Lung microvascular endothelial cell (primary cell): ENCODE results near the gene SEC16B. TPM values are rescaled to one million over a fixed set of nuclear protein-coding genes. Genes with fewer than 3 reads are reported as not detected.

Experiments used
- DNase-seq, 2 donors: peaks; one replicate each; pipeline versions ENCODE4 v3.0.0 to v3.0.0-alpha.2; 2010; ENCODE audit warnings: low read depth in 2 of 2
- total RNA-seq: library from RNA; depleted of rRNA; stranded (reverse); fragments of >200 nt; gene quantifications from 2 replicates; pipeline ENCODE4 v1.2.1, GENCODE V29; 2014

SEC16B gene
- total RNA-seq, 1 donor from 2014 or later: 0.79 TPM

DNA sequence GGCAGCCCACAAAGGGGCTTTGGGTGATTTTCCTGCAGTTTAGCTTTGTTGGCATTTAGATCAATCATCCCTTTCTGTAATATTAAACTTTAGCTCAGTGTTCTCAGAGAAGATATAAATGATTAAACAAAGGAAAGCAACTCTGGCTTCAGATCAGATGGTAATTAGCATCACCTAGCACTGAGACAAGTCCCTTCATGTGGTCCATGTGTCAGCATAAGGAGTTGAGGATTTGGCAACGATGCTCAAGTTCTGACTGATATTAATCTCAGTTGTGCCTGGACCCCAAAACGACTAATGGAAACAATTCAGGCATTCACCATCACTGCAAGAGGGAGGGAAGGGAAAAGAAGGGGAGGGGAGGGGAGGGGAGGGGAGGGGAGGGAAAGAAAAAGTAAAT, 60.4 kb downstream of the SEC16B start:
- no peak for DNase-seq

DNA sequence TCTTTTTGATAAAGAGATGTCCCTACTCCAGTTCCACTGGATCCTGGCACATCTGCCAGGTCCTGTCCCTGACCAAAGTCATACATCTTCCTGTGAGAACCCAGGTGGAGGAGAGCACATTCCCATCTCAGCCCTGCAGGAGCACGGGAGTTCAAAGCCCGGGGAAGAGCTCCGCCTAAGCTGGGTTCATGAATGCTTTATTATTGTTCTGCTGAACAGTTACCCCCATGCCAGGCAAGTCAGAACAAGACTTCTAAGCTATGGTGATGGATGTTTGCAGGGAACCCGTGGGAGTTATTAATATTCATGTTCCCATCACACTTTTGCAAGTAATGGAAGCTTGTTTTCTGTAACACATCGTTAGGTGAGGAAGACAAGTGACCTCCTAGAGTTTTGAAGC, 62.9 kb downstream of the SEC16B start:
- DNase-seq: no peak

DNA sequence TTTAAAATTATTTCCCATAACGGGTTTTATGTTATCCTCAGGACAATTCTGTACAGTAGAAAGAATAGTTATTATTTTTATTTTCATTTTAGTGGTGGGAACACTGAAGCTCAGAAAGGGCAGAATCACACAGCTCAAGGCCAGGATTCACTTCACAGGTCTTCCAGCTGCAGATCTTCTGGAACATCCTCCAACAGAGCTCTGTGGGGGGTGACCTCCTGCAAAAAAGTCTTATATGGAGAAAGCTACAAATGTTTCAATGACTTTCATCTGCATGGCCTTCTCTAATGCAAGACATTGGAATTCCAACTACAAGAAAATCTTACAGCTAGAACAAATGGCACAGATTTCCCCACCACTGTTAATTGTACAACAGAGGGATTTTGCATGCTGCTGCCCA, 64.2 kb downstream of the SEC16B start:
- no peak for DNase-seq

DNA sequence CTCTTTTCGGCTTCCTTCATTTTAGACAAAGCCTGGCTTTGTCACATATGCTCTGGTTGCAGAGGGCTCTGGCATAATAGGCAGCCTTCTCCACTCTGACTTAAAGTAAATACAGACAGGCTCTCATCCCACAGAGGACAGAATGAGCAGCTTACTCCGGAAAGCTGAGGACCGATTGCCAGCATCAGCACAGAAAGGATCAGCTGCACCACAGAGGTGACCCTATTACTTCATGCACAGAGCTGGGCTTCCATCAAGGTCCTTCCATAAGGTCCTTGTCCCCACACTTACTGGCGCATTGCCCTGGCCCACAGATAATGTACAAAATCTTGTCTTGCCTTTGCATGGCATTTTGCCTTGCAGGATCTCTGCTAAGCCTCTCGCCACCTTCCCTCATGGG, 67.6 kb downstream of the SEC16B start:
- no peak for DNase-seq

DNA sequence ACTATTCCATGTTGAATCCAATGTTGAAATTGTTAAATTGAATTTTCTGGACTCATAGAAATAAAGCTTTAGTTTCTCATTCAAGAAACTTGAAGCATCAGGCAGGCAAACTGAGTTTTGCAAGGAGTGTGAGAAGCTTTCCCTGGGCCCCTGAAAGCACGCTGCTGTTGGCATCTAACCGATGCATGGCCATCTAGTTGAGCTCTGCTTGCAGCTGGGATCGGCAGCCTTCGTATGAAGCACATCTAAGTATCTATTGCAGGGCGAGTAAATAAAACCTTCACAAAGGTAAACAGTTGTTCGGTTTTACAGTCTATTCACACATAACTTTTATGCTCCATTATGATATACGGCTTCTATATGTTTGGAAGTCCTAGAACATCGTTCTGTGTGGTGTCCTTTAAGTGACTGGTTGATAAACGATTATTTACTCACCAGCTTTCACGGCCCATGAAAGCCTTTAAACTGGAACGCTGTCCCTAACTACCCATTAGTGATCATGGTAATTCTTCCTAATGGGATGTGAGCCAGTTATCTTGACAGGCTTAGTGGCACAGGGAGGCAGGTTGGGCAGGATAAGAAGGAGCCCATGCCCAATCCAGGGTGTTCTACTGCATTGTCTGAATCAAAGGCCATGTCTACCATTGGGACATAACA, 71.7 kb downstream of the SEC16B start:
- no peak for DNase-seq

DNA sequence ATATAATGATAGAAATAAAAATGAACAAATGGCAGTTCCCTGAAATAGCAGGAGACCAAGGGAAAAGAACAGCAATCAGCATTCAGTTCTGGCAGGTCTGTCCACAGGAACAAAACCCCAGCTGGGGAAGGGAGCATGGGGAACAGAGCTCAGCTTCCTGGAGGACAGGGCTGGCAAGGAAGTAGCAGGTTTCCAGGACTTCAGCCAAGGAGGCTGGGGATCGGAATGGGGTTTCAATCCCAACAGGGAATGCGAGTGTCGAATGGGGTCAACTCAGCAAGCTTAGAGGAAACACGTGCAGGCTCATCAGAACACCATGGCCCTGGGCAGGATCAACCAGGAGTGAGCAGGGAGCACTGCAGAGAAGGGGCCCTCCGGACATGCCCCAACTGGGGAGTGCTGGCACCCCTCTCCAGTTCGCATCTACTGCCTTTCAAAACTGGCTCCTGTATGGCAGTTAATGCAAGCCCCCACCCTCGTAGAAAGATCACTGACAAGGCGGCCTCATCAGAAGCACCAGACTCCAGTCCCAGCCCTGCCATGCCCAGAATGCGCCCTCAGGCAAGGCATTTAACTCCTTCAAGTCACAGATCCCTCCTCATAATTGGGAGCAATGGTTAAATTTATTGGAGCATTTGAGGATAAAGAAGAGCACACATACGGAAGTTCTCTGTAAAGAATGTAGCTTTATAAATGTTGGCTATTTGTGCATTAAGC, 72.4 kb downstream of the SEC16B start:
- peak in 1 of 2 donors; percentile 53 for DNase-seq

Other genes with a start within 250 kb of the SEC16B start
- gene RASAL2, start 124.0 kb upstream of the SEC16B start, total RNA-seq: 11.8 and 13.1 TPM in 2 replicates